Skin of body (tissue), 2 donors: ENCODE measurements around the gene AK2. TPM values are rescaled to one million over a fixed set of nuclear protein-coding genes. Genes with fewer than 3 reads are reported as not detected.
"Not testable (repeated sequence)": the region's sequence is repeated elsewhere in the genome, so short reads cannot be mapped to it uniquely, and the experiment has no call there.

Experiments
- DNase-seq: peaks from one replicate; lab custom pipeline; 2025; lab: John Stamatoyannopoulos, UW
- total RNA-seq: library from RNA; depleted of rRNA; stranded (reverse); fragments of >200 nt; gene quantifications from one replicate; pipeline ENCODE4 v1.2.3, GENCODE V29; 2014

Gene AK2
- total RNA-seq, 1 donor from 2014 or later = 65.9 TPM

DNA sequence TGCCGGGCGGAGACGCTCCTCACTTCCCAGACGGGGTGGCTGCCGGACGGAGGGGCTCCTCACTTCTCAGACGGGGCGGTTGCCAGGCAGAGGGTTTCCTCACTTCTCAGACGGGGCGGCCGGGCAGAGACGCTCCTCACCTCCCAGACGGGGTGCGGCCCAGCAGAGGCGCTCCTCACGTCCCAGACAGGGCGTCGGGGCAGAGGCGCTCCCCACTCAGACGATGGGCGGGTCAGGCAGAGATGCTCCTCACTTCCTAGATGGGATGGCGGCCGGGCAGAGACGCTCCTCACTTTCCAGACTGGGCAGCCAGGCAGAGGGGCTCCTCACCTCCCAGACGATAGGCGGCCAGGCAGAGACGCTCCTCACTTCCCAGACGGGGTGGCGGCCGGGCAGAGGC lies 61.6 kb downstream of the AK2 start:
- not testable (repeated sequence) for DNase-seq

DNA sequence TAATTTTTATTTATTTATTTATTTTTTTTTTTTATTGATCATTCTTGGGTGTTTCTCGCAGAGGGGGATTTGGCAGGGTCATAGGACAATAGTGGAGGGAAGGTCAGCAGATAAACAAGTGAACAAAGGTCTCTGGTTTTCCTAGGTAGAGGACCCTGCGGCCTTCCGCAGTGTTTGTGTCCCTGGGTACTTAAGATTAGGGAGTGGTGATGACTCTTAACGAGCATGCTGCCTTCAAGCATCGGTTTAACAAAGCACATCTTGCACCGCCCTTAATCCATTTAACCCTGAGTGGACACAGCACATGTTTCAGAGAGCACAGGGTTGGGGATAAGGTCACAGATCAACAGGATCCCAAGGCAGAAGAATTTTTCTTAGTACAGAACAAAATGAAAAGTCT lies 63.2 kb downstream of the AK2 start:
- not testable (repeated sequence) for DNase-seq

DNA sequence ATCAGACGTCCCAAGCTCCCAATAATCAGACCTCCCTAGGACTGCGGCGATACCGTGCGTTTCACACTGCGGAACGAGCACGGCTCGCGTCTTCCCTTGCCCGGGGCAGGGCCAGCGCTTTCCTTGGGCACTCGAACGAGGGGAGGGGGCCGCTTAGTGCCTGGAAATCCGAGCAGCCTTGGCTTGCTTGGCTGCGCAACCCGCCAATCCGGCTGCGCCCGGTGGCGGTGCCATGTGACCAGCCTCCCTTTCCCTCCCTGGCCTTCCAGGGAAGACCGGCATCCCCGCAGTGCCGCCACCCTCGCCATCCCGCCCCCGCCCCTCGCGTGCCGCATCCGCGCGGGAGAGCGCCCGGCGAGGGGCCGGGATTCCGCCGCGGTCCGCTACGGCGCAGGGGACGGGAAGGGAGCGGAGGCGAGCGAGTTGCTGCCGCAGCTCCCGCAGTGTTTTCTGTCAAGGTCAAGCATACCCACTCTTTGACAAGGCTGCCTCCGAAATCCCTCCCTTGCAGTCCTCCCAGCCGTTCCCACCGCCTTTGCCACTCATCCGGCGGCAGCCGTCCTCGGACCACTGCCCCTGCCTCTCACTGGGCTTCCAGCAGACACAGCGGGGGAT lies 63.8 kb downstream of the AK2 start:
- DNase-seq = peak; percentile 56

DNA sequence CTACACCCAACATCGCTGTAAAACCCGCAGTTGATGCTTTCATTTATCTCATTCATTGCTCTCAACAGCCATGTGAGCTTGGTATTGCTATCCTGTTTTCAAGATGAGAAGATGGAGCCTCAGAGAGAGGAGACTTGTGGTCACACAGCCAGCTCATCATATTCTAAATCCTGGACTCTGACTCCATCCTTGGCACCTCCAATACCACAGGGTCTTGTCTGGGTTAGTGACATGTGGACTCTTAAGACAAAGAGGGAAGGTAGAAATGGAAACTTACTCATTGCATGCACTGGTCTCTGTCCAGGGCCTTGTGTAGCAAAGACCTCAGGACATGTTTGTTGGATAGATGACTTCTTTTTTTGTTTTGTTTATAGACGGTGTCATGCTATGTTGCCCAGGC lies 65.1 kb downstream of the AK2 start:
- no peak for DNase-seq

DNA sequence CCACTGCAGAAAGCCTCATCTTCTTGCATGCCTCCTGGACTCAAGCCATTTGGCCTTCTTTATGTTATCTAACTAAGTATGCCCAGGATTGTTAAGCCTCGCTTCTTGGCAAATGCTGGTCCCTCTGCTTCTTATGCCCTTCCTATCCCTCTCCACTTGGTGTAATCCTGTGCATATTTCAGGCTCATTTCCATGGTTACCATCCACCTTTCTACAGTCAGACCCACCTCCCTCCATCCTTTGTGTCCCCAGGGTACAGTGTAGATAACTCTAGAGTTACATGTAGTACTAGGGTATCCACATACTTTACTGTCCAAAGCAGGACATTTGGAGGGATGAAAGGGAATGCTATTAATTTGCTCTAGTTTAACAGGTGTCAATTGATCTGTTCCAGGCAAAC lies 65.5 kb downstream of the AK2 start:
- DNase-seq = no peak

DNA sequence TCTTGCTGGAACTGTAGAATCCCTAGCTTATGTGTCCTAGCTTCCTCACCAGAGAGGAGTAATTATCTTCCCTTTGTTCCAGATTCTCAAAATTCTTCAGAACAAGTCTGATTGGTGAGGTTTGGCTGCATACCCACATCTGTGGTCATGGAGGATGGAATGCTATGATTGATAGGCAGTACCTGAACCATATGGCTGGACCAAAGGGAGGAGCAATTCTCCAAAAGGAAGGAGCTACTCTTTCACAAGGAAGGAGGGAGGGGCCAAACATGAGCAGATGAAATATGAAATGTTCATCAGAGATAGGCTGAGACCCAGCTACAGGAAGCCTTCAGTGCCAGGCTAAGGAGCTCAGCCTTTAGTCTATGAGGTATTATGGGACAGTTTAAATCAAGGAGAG lies 67.1 kb downstream of the AK2 start:
- no peak for DNase-seq

GRCh38 chr1:32967888-32968568 lies 68.7 kb downstream of the AK2 start:
- DNase-seq = no peak

- no peak for DNase-seq
These were observed 69.8 kb downstream of the AK2 start for GRCh38 chr1:32966900-32967299.

DNA sequence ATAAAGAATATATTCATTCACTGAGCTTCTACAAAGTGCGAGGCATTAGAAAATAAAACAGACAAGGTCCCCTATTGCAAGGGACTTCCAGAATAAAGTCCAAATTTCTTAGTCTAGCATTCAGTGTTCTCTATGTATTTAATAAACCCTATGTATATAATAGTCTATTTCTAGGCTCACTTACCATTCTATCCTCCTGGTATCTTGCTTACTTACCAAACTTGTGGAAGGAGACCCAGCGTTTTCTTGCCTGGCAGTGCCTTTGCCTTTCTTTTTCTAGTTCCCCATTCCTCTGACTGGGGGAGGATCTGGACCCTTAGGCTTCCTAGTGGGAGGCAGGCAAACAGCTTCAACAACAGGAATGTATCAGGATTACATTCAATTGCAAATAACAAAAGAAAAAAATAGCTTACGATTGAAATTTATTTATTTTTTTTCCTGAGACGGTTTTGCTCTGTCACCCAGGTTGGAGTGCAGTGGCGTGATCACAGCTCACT lies 71.4 kb downstream of the AK2 start:
- no peak for DNase-seq

- peak; percentile 86 for DNase-seq
These were observed 72.0 kb downstream of the AK2 start, which contains the start of gene RNF19B for GRCh38 chr1:32964461-32965250. Gene RNF19B, minus strand, starts transcription at chr1:32964809. Its CDS starts 124 bp downstream, at chr1:32964685.

GRCh38 chr1:32963746-32964460 lies 72.8 kb downstream of the AK2 start:
- DNase-seq = no peak

DNA sequence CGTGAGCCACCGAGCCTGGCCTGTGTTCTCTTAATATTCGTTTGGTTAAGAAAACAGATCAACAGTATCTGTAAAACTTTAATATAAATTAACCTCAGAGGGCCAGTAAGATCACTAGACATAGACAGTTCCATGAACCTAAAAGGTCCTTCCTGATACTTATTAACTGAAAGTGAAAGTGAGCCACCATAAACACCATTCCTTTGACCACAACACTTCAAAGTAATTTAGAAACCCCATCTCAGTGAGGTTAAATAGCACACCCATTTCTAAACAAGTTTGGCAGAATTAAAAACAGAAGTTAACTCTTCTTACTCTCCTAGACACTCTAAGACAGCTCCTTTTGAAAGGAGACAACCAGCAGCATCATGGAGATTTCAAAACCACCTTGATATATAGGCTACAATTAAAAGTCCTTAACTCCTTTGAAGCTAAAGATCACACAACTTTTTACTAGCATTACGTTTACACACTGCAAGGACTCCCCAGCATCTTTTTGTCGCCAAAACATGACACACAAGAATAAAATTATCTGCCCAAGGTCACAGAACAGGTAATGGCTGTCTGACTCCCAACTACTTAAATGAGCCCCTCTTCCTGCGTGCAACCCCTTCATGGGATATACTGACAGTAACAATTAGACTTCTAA lies 74.3 kb downstream of the AK2 start:
- DNase-seq = no peak

- DNase-seq = no peak
These were observed 75.8 kb downstream of the AK2 start for GRCh38 chr1:32960819-32961355.

DNA sequence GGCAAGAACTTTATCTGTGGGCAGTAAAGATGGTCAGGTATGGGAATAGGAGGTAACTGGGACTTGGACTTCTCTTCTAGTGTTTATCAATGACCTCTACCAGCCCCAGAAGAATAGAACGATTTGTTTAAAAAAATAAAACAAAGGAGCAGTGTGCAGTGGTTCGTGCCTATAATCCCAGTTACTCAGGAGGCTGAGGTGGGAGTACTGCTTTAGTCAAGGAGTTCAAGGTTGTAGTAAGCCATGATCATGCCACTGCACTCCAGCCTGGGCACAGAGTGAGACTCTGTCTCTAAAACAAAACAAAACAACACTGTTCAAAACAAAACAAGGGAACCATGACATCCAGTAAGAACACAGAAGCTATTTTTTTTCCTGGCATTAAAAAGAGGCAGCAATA lies 76.3 kb downstream of the AK2 start:
- DNase-seq = no peak

DNA sequence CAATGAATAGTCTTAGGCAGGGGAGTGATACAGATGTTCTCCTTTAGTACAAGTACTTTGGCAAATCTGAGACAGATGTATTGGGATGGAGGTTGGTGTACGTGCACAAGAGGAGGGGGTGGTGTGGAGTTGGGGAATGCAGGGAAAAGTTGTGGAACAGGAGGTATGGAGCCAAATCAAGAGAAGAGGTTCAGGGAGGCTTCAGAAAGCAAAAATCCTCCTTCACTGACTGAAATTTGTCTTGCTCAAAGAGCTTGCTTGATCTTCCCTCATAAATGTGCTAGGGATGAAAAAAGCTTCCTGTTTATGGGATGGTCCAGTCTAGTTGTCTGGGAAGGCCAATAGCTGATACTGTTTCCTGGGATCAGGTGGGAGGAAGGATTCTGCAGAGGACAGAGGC lies 77.9 kb downstream of the AK2 start:
- no peak for DNase-seq

Other genes with a start within 250 kb of the AK2 start
- gene YARS1, start 219.5 kb downstream of the AK2 start, total RNA-seq = 45.4 TPM
- 29.7 TPM for gene S100PBP, start 219.2 kb downstream of the AK2 start, total RNA-seq
- 25.4 TPM for gene FNDC5, start 166.0 kb downstream of the AK2 start, total RNA-seq
- gene HPCA, start 150.4 kb downstream of the AK2 start, total RNA-seq = not detected
- 18.3 TPM for gene TMEM54, start 135.5 kb downstream of the AK2 start, total RNA-seq
- 9.7 TPM for gene RNF19B, start 72.1 kb downstream of the AK2 start, total RNA-seq
- 10.4 TPM for gene AZIN2, start 44.3 kb upstream of the AK2 start, total RNA-seq
- gene TRIM62, start 145.2 kb upstream of the AK2 start, total RNA-seq = 4.3 TPM
- 9.4 TPM for gene ZNF362, start 219.6 kb upstream of the AK2 start, total RNA-seq